ENCODE data around the gene TMEM175. TPM values are rescaled to one million over a fixed set of nuclear protein-coding genes. Genes with fewer than 3 reads are reported as not detected.
A peak's percentile ranks its signal among the peaks of the same experiment; 100 is the strongest.

The TMEM175 gene
- total and polyA plus RNA-seq, 7 donors, result 4.6 to 42.6 (median 30.5) TPM

- no peaks in the 10 kb centered on the region for H3K9me3 ChIP-seq
- peaks cover 0 to 62% (median 22%) of the 10 kb centered on the region in 4 donors for H3K36me3 ChIP-seq
- no peaks in the 10 kb centered on the region for H3K27me3 ChIP-seq
- peak; percentile 49 for DNase-seq
- H3K4me1 ChIP-seq, result no peaks in the 10 kb centered on the region
- no peak overlapping the region for H3K27ac ChIP-seq
- no peak overlapping the region for H3K4me3 ChIP-seq
- TF ChIP-seq CTCF (IDR thresholded peaks at IDR 0.05) (no peak), POLR2A (IDR thresholded peaks at IDR 0.05) (no peak), EP300 (IDR thresholded peaks at IDR 0.05) (no peak), POLR2AphosphoS5 (IDR thresholded peaks at IDR 0.05) (no peak)
- intact Hi-C loops (cut with DNase I), result no loop called here
- 95% methylated on average over 45 of the region's 45 CpGs for WGBS, 2 donors
These were observed 25.5 kb downstream of the TMEM175 start for GRCh38 chr4:957581-958313.

- peaks cover 0 to 62% (median 19%) of the 10 kb centered on the region in 4 donors for H3K36me3 ChIP-seq
- H3K27me3 ChIP-seq, result no peaks in the 10 kb centered on the region
- intact Hi-C loops (cut with DNase I), result no loop called here
- H3K4me1 ChIP-seq, result no peaks in the 10 kb centered on the region
- no peak overlapping the region for H3K4me3 ChIP-seq
- TF ChIP-seq CTCF (IDR thresholded peaks at IDR 0.05) (no peak), EP300 (IDR thresholded peaks at IDR 0.05) (no peak), POLR2A (IDR thresholded peaks at IDR 0.05) (no peak), POLR2AphosphoS5 (IDR thresholded peaks at IDR 0.05) (no peak)
- DNase-seq, result peak; percentile 56
- no peaks in the 10 kb centered on the region for H3K9me3 ChIP-seq
- H3K27ac ChIP-seq, result no peak overlapping the region
- WGBS, 2 donors, result 90 to 95% methylated on average over 17 of the region's 17 CpGs
These were observed 26.0 kb downstream of the TMEM175 start for GRCh38 chr4:958314-958665.

GRCh38 chr4:958696-959337 lies 26.6 kb downstream of the TMEM175 start:
- Histone ChIP-seq H3K27ac (no peak overlapping the region), H3K4me3 (no peak overlapping the region), H3K9me3 (no peaks in the 10 kb centered on the region), H3K36me3 (peaks cover 0 to 57% (median 14%) of the 10 kb centered on the region in 4 donors), H3K4me1 (no peaks in the 10 kb centered on the region), H3K27me3 (no peaks in the 10 kb centered on the region)
- WGBS, 2 donors, result 75 to 86% methylated on average over 17 of the region's 17 CpGs
- peak; percentile 60 for DNase-seq
- TF ChIP-seq EP300 (IDR thresholded peaks at IDR 0.05) (no peak), POLR2AphosphoS5 (IDR thresholded peaks at IDR 0.05) (no peak), POLR2A (IDR thresholded peaks at IDR 0.05) (no peak), CTCF (IDR thresholded peaks at IDR 0.05) (no peak)
- intact Hi-C loops (cut with DNase I), result no loop called here

- WGBS, 2 donors, result 83 to 88% methylated on average over 24 of the region's 24 CpGs
- Histone ChIP-seq H3K27me3 (no peaks in the 10 kb centered on the region), H3K4me1 (no peaks in the 10 kb centered on the region), H3K9me3 (no peaks in the 10 kb centered on the region), H3K27ac (no peak overlapping the region), H3K36me3 (peaks cover 0 to 50% (median 13%) of the 10 kb centered on the region in 4 donors), H3K4me3 (no peak overlapping the region)
- intact Hi-C loops (cut with DNase I), result no loop called here
- peak; percentile 55 for DNase-seq
- TF ChIP-seq CTCF (IDR thresholded peaks at IDR 0.05), result no peak
- TF ChIP-seq POLR2AphosphoS5 (IDR thresholded peaks at IDR 0.05), result no peak
- TF ChIP-seq EP300 (IDR thresholded peaks at IDR 0.05), result no peak
- no peak for TF ChIP-seq POLR2A (IDR thresholded peaks at IDR 0.05)
These were observed 27.3 kb downstream of the TMEM175 start for GRCh38 chr4:959338-960139.
